H1 (cell line): ENCODE data around the gene LEMD1.

Experiments
- CHD2 ChIP-seq: IDR thresholded peaks from 2 replicates; pipeline ENCODE4 v1.6.1; 2012; ENCODE audit warnings: low read length, improper control_type of control experiment
- CREB1 ChIP-seq: IDR thresholded peaks from 2 replicates; pipeline ENCODE4 v1.6.1; 2012; ENCODE audit warnings: inconsistent platforms
- EZH2 ChIP-seq: fragments of 200-600 bp; sonication (generic); IDR thresholded peaks from 2 replicates; pipeline ENCODE4 v1.7.1; 2012; ENCODE audit warnings: low read depth, mild to moderate bottlenecking, moderate library complexity, low read length, inconsistent platforms; ENCODE audit not compliant: severe bottlenecking
- RXRA ChIP-seq: IDR thresholded peaks from 2 replicates; pipeline ENCODE4 v1.6.1; 2011; ENCODE audit warnings: low read depth, mild to moderate bottlenecking, low read length, moderate library complexity; ENCODE audit not compliant: insufficient read depth
- TCF12 ChIP-seq: IDR thresholded peaks from 2 replicates; pipeline ENCODE4 v1.6.1; 2011; ENCODE audit warnings: low read depth, mild to moderate bottlenecking, low read length
- TF ChIP-seq, protein P1 (sequence below), 3 experiments: IDR thresholded peaks; 1 replicate in 2 of 3; 2 replicates in 1 of 3; pipeline versions ENCODE4 v1.5.1 to v1.6.1; 2011; ENCODE audit warnings: low read length in 3 of 3, mild to moderate bottlenecking in 3 of 3, inconsistent platforms in 2 of 3, low read depth in 1 of 3, moderate library complexity in 1 of 3; ENCODE audit not compliant: insufficient read depth in 1 of 3; ENCODE audit errors: control extremely low read depth in 1 of 3
- TF ChIP-seq, protein P2 (sequence below): IDR thresholded peaks from 2 replicates; pipeline ENCODE4 v1.6.1; 2011; ENCODE audit warnings: low read length, improper control_type of control experiment
- TF ChIP-seq, protein P3 (sequence below): IDR thresholded peaks from 2 replicates; pipeline ENCODE4 v1.6.1; 2012; ENCODE audit warnings: low read length, inconsistent platforms

DNA sequence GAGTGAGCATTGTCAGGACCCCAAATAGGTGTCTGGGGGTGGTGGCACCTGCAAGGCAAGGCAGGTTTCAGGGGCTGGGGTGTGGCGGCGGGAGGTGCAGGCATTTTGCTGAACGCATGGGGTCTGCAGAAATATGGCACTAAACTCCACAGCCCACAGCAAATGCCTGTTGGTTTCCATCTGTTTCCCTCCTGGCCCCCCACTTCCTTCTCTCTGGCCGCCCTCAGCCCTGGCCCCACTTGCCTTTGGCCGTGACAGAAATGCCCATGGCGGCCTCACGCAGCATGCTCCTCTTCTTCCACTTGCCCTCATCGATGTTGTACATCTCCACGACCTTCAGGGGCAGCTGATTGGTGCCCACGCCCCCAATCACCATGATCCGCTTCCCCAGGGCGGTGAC lies 78.9 kb downstream of the LEMD1 start:
- TF ChIP-seq, protein P1, sequence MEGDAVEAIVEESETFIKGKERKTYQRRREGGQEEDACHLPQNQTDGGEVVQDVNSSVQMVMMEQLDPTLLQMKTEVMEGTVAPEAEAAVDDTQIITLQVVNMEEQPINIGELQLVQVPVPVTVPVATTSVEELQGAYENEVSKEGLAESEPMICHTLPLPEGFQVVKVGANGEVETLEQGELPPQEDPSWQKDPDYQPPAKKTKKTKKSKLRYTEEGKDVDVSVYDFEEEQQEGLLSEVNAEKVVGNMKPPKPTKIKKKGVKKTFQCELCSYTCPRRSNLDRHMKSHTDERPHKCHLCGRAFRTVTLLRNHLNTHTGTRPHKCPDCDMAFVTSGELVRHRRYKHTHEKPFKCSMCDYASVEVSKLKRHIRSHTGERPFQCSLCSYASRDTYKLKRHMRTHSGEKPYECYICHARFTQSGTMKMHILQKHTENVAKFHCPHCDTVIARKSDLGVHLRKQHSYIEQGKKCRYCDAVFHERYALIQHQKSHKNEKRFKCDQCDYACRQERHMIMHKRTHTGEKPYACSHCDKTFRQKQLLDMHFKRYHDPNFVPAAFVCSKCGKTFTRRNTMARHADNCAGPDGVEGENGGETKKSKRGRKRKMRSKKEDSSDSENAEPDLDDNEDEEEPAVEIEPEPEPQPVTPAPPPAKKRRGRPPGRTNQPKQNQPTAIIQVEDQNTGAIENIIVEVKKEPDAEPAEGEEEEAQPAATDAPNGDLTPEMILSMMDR (IDR thresholded peaks at IDR 0.05; ENCODE audit: control extremely low read depth in 1 of 3, insufficient read depth in 1 of 3, low read depth in 1 of 3, low read length in 3 of 3) = no peak
- no peak for TF ChIP-seq RXRA
- TF ChIP-seq CHD2 = no peak
- TF ChIP-seq EZH2 = no peak
- TF ChIP-seq TCF12 = no peak
- TF ChIP-seq, protein P2, sequence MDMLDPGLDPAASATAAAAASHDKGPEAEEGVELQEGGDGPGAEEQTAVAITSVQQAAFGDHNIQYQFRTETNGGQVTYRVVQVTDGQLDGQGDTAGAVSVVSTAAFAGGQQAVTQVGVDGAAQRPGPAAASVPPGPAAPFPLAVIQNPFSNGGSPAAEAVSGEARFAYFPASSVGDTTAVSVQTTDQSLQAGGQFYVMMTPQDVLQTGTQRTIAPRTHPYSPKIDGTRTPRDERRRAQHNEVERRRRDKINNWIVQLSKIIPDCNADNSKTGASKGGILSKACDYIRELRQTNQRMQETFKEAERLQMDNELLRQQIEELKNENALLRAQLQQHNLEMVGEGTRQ = no peak
- TF ChIP-seq, protein P3, sequence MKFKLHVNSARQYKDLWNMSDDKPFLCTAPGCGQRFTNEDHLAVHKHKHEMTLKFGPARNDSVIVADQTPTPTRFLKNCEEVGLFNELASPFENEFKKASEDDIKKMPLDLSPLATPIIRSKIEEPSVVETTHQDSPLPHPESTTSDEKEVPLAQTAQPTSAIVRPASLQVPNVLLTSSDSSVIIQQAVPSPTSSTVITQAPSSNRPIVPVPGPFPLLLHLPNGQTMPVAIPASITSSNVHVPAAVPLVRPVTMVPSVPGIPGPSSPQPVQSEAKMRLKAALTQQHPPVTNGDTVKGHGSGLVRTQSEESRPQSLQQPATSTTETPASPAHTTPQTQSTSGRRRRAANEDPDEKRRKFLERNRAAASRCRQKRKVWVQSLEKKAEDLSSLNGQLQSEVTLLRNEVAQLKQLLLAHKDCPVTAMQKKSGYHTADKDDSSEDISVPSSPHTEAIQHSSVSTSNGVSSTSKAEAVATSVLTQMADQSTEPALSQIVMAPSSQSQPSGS = no peak
- no peak for TF ChIP-seq CREB1
